Measurements from ENCODE around the gene JAK1.

The JAK1 gene

DNA sequence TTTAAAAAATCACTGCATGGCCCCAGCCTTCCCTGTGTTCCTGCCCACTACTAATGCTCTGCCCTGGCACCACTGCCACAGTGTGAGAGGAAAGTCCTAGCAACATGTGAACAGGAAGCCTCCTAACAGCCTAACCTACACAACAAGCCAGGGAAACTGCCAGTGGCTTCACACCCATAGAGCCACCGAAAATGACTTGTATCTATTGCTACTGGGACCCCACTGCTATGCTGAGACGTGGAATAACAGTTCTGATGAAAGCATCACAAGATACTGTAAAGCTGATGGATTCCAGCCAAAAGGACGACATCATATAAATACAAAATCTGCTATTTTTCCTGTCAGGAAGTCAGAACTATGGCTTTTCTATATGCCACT lies 74.9 kb downstream of the JAK1 start:
- TF ChIP-seq, protein P1, sequence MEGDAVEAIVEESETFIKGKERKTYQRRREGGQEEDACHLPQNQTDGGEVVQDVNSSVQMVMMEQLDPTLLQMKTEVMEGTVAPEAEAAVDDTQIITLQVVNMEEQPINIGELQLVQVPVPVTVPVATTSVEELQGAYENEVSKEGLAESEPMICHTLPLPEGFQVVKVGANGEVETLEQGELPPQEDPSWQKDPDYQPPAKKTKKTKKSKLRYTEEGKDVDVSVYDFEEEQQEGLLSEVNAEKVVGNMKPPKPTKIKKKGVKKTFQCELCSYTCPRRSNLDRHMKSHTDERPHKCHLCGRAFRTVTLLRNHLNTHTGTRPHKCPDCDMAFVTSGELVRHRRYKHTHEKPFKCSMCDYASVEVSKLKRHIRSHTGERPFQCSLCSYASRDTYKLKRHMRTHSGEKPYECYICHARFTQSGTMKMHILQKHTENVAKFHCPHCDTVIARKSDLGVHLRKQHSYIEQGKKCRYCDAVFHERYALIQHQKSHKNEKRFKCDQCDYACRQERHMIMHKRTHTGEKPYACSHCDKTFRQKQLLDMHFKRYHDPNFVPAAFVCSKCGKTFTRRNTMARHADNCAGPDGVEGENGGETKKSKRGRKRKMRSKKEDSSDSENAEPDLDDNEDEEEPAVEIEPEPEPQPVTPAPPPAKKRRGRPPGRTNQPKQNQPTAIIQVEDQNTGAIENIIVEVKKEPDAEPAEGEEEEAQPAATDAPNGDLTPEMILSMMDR (IDR thresholded peaks at IDR 0.05; ENCODE audit: low read depth, low read length, missing control alignments) = no peak
- in situ Hi-C loops (cut with HindIII; ENCODE audit: low pct_ligation_motif_present, low sequenced_read_pairs) = no loop called here
- H3K36me3 ChIP-seq (replicated peaks) = no peaks in the 10 kb centered on the region
- no peak overlapping the region for H3K4me3 ChIP-seq (ENCODE audit: low read depth, low read length)
- DNase-seq = no peak
- no peak overlapping the region for H3K27ac ChIP-seq
- H3K27me3 ChIP-seq (replicated peaks) = no peaks in the 10 kb centered on the region

DNA sequence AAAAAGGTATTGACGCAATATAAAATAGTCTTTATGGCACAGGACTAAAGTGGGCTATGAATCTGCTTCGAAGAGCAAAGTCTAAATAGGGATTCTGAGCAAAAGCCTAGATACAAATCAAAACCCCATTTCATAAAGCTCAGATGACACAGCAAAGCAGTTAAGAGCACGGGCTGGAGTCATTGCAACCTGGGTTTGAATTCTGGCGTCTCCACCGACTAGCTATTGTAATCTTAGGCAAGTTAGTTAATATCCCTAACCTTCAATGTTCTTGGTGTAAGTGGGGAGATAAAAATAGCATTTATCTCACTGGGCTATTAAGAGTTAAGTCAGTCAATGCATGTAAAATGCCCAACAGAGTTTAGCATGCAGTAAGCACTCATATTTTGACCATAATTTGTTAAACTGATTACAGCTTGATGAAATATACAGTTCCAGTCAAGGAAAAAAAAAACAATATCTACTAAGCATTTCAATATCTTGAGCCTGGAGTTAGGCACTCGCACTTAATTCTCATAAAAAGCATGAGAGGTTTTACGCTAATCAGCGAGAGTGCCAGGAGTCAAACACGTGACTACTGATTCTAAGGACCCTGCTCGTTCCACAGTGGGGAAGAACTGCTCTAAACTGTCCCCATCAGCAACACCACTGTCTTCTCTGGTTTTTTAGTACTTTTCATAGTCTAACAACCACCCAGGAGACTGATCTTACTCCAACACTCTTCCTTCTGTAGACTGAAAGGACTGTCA lies 75.5 kb downstream of the JAK1 start:
- no peak for DNase-seq
- in situ Hi-C loops (cut with HindIII; ENCODE audit: low pct_ligation_motif_present, low sequenced_read_pairs) = no loop called here
- TF ChIP-seq, protein P1 (IDR thresholded peaks at IDR 0.05; ENCODE audit: low read depth, low read length, missing control alignments) = no peak
- H3K27me3 ChIP-seq (replicated peaks) = no peaks in the 10 kb centered on the region
- no peak overlapping the region for H3K27ac ChIP-seq
- no peaks in the 10 kb centered on the region for H3K36me3 ChIP-seq (replicated peaks)
- no peak overlapping the region for H3K4me3 ChIP-seq (ENCODE audit: low read depth, low read length)

DNA sequence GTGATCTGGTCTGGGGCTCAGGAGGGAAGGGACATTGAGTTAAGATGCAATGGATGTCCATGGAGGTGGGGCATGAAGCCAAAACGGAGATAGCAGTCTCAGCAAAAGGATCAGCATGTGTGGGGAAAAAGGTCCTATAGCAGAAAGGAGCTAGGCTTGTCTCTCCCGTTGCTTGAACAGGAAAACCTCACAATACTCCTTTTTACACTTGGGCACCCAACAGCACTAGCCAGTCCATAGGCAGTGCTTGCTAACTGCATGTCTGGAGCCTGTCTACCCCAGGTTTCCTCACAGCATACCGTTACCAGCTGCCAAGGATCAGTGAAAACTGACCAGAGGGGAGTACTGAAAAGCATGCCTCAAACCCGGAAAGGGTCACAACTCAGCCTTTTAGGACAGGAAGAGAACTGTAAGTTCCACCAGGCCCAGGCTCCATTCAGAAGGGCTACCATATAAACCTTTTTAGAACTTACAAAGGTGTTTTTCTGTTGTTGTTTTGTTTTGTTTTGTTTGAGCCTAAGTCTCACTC lies 78.6 kb downstream of the JAK1 start:
- TF ChIP-seq, protein P1 (IDR thresholded peaks at IDR 0.05; ENCODE audit: low read depth, low read length, missing control alignments) = no peak
- Histone ChIP-seq H3K36me3 (replicated peaks) (peaks cover 4% of the 10 kb centered on the region), H3K27ac (no peak overlapping the region), H3K27me3 (replicated peaks) (no peaks in the 10 kb centered on the region), H3K4me3 (ENCODE audit: low read depth, low read length) (no peak overlapping the region)
- in situ Hi-C loops (cut with HindIII; ENCODE audit: low pct_ligation_motif_present, low sequenced_read_pairs) = no loop called here
- no peak for DNase-seq

- no peaks in the 10 kb centered on the region for H3K27me3 ChIP-seq (replicated peaks)
- in situ Hi-C loops (cut with HindIII; ENCODE audit: low pct_ligation_motif_present, low sequenced_read_pairs) = no loop called here
- TF ChIP-seq, protein P1 (IDR thresholded peaks at IDR 0.05; ENCODE audit: low read depth, low read length, missing control alignments) = no peak
These were observed 79.5 kb downstream of the JAK1 start for GRCh38 chr1:64886877-64887276.

DNA sequence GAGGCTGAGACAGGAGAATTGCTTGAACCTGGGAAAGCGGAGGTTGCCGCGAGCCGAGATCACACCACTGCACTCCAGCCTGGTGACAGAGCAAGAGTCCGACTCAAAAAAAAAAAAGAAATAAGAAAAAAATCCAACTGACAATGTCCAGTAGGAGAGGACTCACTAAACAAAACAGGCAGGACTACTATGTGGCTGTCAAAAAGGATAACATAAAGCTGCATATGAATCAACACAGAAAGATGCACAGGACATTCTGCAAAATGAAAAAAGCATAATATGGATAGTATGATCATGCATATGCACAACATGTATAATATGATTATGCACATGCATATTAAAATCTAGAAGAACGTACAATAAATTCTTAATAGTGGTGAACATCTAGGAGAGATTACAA lies 80.7 kb downstream of the JAK1 start:
- Histone ChIP-seq H3K4me3 (ENCODE audit: low read depth, low read length) (no peak overlapping the region), H3K27me3 (replicated peaks) (no peaks in the 10 kb centered on the region), H3K27ac (no peak overlapping the region), H3K36me3 (replicated peaks) (peaks cover 8% of the 10 kb centered on the region)
- in situ Hi-C loops (cut with HindIII; ENCODE audit: low pct_ligation_motif_present, low sequenced_read_pairs) = no loop called here
- TF ChIP-seq, protein P1 (IDR thresholded peaks at IDR 0.05; ENCODE audit: low read depth, low read length, missing control alignments) = no peak
- no peak for DNase-seq

More at GRCh38 chr1:64886877-64887276, 79.5 kb downstream of the JAK1 start:
- Histone ChIP-seq H3K27ac (no peak overlapping the region), H3K4me3 (ENCODE audit: low read depth, low read length) (no peak overlapping the region), H3K36me3 (replicated peaks) (peaks cover 8% of the 10 kb centered on the region)
- no peak for DNase-seq

Measured in brain microvascular endothelial cell (primary cell).